Loucy (cell line): Measurements from ENCODE around the gene SLC38A10.

Experiments used
- CTCF ChIP-seq: fragments of 200-600 bp; sonication (generic); conservative IDR thresholded peaks from 2 replicates; pipeline ENCODE4 v1.5.1; 2014; ENCODE audit warnings: mild to moderate bottlenecking, antibody characterized with exemption, low read length
- EZH2phosphoT487 ChIP-seq: fragments of 200-600 bp; IDR thresholded peaks from 2 replicates; pipeline ENCODE4 v1.6.1; 2018; ENCODE audit warnings: antibody characterized with exemption, mild to moderate bottlenecking, moderate library complexity, borderline replicate concordance

- TF ChIP-seq CTCF (no peak), EZH2phosphoT487 (no peak)
These were observed 16.3 kb downstream of the SLC38A10 start for GRCh38 chr17:81278831-81279230.
